NCI-H2196 (cell line): ENCODE data around the gene BABAM2.
"Not testable (repeated sequence)": the region's sequence is repeated elsewhere in the genome, so short reads cannot be mapped to it uniquely, and the experiment has no call there.

Experiments
- DNase-seq: peaks from one replicate; lab custom pipeline; 2025; ENCODE audit not compliant: unreplicated experiment; lab: John Stamatoyannopoulos, UW

Gene BABAM2

GRCh38 chr2:27972311-27972710, 81.8 kb downstream of the BABAM2 start:
- DNase-seq = no peak

DNA sequence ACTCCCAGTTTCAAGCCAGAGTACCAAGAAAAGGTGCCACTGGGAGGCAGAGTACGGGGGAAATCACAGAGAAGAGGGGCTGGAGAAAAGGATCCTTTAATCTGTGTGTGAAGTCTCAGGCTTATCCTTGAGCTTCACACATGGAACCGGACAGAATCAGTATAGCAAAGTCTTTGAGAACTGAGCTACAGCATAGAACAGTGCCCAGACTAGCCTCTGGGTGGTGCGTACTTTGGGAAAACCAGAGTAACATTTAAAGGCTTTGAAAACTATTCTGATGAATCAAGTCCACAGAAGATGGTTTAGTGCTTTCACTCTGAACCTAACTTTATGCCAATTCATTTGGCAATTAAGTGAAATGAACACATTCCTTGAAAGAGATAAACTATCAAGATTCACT, 83.1 kb downstream of the BABAM2 start:
- no peak for DNase-seq

DNA sequence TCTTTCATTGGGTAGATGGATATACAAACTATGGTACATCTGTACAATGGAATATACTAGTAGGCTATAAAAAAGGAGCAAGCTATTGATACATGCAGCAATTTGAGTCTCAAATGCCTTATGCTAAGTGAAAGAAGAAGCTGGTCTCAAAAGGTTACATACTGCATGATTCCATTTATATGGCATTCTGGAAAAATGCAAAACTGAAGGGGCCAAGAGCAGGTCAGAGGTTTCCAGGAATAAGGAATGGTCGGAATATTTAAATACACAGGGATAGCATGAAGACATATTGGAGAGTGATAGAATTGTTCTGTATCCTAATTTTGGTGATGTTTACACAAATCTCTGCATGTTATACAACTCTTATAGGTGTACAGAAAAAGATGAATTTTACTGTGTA, 85.8 kb downstream of the BABAM2 start:
- no peak for DNase-seq

GRCh38 chr2:27977731-27978312, 87.3 kb downstream of the BABAM2 start:
- DNase-seq = no peak

GRCh38 chr2:27978761-27979160, 88.2 kb downstream of the BABAM2 start:
- not testable (repeated sequence) for DNase-seq

DNA sequence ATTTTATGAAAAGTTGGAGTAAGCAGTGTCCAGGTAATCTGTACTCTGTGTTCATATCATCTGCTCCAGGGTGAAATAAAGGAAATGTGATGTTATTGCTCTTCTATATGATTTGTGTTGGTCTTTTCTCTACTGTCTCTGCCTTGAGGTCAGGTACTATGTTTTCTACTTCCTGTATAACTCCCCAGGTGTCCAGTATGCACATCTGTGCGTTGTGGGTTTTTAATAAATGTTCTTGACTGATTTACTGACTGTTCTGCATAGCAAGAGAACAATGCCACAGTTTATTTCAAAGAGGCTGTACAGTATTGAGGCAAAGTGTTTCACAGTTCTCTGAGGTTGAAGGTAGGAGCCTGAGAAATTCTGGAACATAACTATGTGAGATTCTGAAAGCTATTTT, 89.7 kb downstream of the BABAM2 start:
- no peak for DNase-seq

- DNase-seq = no peak
Observed at GRCh38 chr2:27984153-27984552, 93.6 kb downstream of the BABAM2 start.

GRCh38 chr2:27988306-27988705, 97.8 kb downstream of the BABAM2 start:
- no peak for DNase-seq

DNA sequence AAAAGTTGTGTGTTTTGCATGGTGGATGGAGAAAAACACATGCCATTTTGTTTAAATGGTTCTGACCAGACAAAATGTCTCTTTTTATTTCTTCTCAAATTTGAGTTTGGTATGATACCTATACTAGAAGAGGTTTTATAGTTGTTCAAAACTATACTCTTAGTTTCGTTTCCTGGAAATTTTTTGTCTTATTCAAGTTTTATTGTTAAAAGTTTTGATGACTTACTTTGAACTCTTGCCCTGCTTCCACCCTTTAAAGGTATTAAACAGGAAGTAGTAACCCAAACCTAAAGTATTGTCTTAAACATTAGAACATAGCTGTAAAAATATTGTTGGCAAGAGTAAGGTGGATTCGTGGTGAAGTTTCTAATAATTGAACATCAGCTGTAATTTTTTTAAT, 98.2 kb downstream of the BABAM2 start:
- no peak for DNase-seq

DNA sequence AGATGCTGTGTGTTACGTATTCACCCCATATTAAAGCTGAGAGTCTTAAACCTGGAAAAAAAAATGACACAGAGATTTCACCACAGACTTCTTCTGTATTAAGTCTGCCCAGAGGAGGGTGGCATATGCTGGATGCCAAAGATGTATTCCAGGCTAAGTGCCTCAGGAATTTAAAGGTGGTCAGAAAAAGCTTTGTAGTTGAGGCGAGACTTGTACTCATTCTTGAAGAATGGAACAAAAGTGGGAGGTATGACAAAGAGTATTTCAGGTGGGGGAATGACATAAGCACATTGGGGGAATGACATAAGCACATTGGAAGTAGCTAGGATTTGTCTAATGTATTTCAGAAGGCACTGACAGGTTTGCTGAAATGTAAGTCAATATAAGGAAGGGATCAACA, 98.6 kb downstream of the BABAM2 start:
- DNase-seq = no peak

DNA sequence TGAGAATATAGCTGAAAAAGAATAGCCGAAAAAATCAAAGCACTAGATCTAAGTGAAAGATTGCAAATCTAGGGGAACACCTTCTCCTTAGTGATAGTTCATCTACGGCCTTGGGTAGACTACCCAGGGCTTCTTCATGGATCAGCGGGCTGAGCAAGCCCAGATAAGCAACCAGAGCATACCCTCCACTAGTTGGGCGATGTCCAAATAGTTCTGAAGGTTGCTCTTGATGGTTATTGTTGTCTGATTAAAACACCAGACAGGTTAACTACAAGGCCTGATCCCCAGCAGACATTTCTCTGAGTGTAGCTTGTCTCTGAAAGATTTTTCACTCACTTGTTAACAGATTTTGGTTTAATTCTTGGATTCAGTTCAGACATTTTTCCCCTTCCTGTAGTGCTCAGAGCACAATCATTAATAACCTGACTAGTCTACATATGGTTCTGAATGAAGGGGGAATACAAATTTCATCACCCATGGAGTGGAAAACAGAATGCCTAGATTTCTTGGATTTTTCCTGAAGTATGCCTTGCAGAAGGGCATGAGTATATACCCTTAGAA, 99.6 kb downstream of the BABAM2 start:
- DNase-seq = no peak

GRCh38 chr2:27991146-27991545, 100.6 kb downstream of the BABAM2 start:
- DNase-seq = no peak

- no peak for DNase-seq
Observed at GRCh38 chr2:27992787-27993401, 102.4 kb downstream of the BABAM2 start.

DNA sequence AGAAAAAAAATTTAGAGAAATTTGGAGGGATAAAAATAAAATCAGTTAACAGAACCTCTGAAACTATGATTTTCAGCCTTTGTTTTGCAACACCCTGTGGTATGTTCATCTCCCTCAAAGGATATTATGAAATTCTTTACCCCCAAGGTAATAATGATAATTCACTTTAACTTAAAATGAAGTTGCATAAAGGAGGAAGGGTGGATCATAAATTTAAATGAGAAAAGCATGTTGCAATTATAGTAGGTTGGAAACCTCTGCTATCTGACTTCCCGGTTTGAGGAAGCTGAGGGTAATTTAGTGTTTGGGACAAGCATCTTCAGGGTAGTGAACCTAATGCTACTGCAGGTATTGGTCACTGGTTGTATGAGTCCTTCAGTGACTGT, 102.9 kb downstream of the BABAM2 start:
- DNase-seq = no peak

DNA sequence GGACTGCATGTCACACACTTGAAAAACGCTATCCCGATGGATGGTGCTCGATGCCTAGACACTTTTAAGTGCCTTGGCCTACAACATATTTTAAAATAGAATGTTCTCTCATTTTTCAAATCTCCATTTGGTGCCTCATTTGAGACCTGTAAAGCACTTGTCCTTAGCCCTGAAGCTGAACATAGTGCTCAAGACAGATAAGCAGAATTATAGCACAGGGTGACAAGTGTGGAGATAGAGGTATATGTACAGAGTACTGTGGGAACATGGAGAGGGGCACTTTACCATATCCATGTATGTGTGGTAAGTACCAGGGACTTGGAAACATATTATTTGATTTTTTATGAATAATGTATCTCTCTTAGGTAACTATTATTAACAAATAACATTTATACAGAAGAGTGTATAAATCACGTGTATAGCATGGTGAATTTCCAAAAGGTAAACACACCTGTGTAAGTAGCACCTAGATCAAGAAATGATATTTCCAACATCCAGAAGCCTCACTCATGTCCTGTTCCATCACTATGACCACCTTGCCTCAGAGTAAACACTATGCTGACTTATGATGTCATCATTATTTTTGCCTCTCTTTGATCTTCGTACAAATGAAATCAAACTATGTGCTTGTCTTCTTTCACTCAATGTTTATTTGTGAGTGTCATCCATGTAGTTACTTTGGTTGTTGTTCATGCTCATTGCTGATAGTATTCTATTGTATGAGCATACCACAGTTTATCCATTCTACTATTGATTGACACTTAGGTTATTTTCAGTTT, 103.6 kb downstream of the BABAM2 start:
- no peak for DNase-seq

DNA sequence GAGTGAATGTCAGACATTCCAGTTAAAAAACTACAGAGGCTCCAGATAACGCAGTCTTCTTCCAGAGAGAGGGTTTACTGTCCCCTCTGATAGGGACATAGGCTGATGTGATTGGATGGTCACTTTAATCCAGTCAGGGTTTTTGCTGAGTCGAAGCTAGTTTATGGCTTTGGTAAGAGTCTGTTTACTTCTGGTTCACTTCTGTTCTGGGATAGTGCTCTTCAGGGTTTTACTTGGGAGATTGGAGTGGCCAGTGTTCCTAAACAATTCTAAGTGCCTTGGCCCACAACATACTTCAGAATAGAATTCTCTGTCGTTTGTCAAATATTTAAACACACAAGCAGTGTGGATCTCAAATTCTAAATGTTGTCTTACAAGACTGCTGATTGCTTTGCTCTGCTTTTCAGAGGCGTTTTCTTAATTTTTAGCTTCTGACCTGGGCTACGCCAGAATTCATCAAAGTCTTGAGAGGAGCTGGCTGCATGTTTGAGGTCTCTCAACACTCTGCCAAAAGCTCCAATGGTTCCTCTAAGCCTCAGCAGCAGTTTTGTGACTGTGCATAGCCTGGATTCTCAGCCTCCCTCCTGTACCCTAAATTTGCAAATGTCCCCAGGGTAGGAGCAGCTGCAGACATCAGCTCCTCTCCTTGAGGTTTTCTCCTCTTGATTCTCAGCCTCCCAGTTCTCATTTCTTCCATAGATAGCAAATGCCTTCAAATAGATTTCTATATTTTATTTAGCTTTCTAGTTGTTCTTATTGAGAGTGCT, 105.8 kb downstream of the BABAM2 start:
- DNase-seq = no peak

GRCh38 chr2:28000287-28000686, 109.8 kb downstream of the BABAM2 start:
- DNase-seq = no peak

- DNase-seq = no peak
Observed at GRCh38 chr2:28002181-28002580, 111.7 kb downstream of the BABAM2 start.

GRCh38 chr2:28004086-28004485, 113.6 kb downstream of the BABAM2 start:
- DNase-seq = no peak

- peak; percentile 10 for DNase-seq
Observed at GRCh38 chr2:28009732-28010131, 119.2 kb downstream of the BABAM2 start.

DNA sequence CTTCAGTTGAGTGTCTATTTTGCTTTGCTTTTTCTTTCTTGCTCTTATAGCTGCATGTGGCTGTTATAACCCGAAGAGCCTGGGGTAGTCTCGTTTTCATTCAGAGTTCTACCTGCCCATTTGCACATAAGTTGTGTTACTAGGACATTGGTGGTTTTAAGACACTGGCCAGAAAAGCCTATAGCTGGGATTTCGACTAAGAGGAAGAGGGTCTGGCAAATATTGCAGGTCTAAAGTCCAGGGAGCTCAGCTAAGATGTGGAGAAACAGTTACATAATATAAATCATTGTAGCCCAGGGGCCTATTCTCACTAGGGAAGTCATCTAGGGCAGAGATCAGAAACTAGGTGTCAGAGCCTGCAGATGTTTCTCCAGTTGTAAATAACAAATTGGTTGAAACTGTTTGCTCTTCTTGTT, 120.8 kb downstream of the BABAM2 start:
- DNase-seq = no peak
